ENCODE results near the gene OCA2.

The OCA2 gene

GRCh38 chr15:27835233-27835939, 263.7 kb downstream of the OCA2 start:
- no peak for DNase-seq

- DNase-seq = no peak
Measured at GRCh38 chr15:27834684-27835083, 264.4 kb downstream of the OCA2 start.

GRCh38 chr15:27833974-27834373, 265.1 kb downstream of the OCA2 start:
- DNase-seq = no peak

GRCh38 chr15:27833178-27833577, 265.9 kb downstream of the OCA2 start:
- no peak for DNase-seq

- DNase-seq = no peak
Measured at GRCh38 chr15:27832237-27832596, 266.9 kb downstream of the OCA2 start.

- DNase-seq = no peak
Measured at GRCh38 chr15:27831384-27832236, 267.5 kb downstream of the OCA2 start.

GRCh38 chr15:27828746-27829145, 270.4 kb downstream of the OCA2 start:
- no peak for DNase-seq

- no peak for DNase-seq
Measured at GRCh38 chr15:27826902-27827714, 272.0 kb downstream of the OCA2 start.

GRCh38 chr15:27826411-27826810, 272.7 kb downstream of the OCA2 start:
- no peak for DNase-seq

- no peak for DNase-seq
Measured at GRCh38 chr15:27824841-27825422, 274.2 kb downstream of the OCA2 start.

- no peak for DNase-seq
Measured at GRCh38 chr15:27821273-27821672, 277.8 kb downstream of the OCA2 start.

- peak; percentile 3 for DNase-seq
Measured at GRCh38 chr15:27820722-27821121, 278.4 kb downstream of the OCA2 start.

GRCh38 chr15:27820232-27820631, 278.9 kb downstream of the OCA2 start:
- DNase-seq = no peak

GRCh38 chr15:27817258-27817657, 281.9 kb downstream of the OCA2 start:
- no peak for DNase-seq

- DNase-seq = no peak
Measured at GRCh38 chr15:27816790-27817189, 282.3 kb downstream of the OCA2 start.

- no peak for DNase-seq
Measured at GRCh38 chr15:27815035-27815434, 284.1 kb downstream of the OCA2 start.

GRCh38 chr15:27813139-27813538, 286.0 kb downstream of the OCA2 start:
- no peak for DNase-seq

GRCh38 chr15:27808182-27808581, 290.9 kb downstream of the OCA2 start:
- no peak for DNase-seq

GRCh38 chr15:27807335-27807734, 291.8 kb downstream of the OCA2 start:
- DNase-seq = no peak

- no peak for DNase-seq
Measured at GRCh38 chr15:27806396-27806795, 292.7 kb downstream of the OCA2 start.

- DNase-seq = no peak
Measured at GRCh38 chr15:27805261-27806220, 293.6 kb downstream of the OCA2 start.
